Measurements from ENCODE around the gene BAIAP3. TPM values are rescaled to one million over a fixed set of nuclear protein-coding genes. Genes with fewer than 3 reads are reported as not detected.

The BAIAP3 gene
- total and polyA plus RNA-seq, 2 experiments from 2014 or later, result 5.2 to 13.0 TPM

- TF ChIP-seq ZNF462 (CRISPR knock-in tag; IDR thresholded peaks at IDR 0.05) (no peak), STAT1 (IDR thresholded peaks at IDR 0.05; ENCODE audit: unreplicated experiment) (no peak)
Measured at GRCh38 chr16:1290063-1290501, 43.4 kb upstream of the BAIAP3 start (continued).

- no peaks in the 10 kb centered on the region for H3K9me3 Mint-ChIP-seq
- H2AFZ ChIP-seq, result no peak overlapping the region
- H3K4me3 ChIP-seq, result no peak overlapping the region
- H3F3A ChIP-seq (replicated peaks; ENCODE audit: low read depth), result peaks cover 4% of the 10 kb centered on the region; the same call in 1 of the 2 replicates
- no peaks in the 10 kb centered on the region for H4K20me1 ChIP-seq (replicated peaks; ENCODE audit: insufficient read depth)
- H3K9me2 ChIP-seq (ENCODE audit: insufficient read depth), result no peaks in the 10 kb centered on the region
- no peak overlapping the region for H3K27ac Mint-ChIP-seq
- peaks cover 47% of the 10 kb centered on the region for H3K27me3 Mint-ChIP-seq (ENCODE audit: insufficient read depth, low read depth, poor library complexity)
- H3K27me3 ChIP-seq (ENCODE audit: insufficient read depth), result peaks cover 32% of the 10 kb centered on the region
- ATAC-seq, result no peak
- H3K4me1 Mint-ChIP-seq, result peaks cover 40% of the 10 kb centered on the region
- H3K36me3 ChIP-seq (ENCODE audit: insufficient read depth), result no peaks in the 10 kb centered on the region
- H3K4me1 ChIP-seq (ENCODE audit: insufficient read depth), result peaks cover 22% of the 10 kb centered on the region
- no peak overlapping the region for H3K4me2 ChIP-seq
- no peaks in the 10 kb centered on the region for H3K79me2 ChIP-seq (replicated peaks; ENCODE audit: insufficient read depth)
- H3K27ac ChIP-seq (ENCODE audit: low read depth), result no peak overlapping the region
- H3K36me3 Mint-ChIP-seq (ENCODE audit: low read depth), result no peaks in the 10 kb centered on the region
- no peak for DNase-seq (ENCODE audit: low spot score)
- H3K4me3 Mint-ChIP-seq, result no peak overlapping the region
- TF ChIP-seq EZH2phosphoT487 (IDR thresholded peaks at IDR 0.05; ENCODE audit: unreplicated experiment) (no peak), ZNF331 (CRISPR knock-in tag; IDR thresholded peaks at IDR 0.05; ENCODE audit: low read depth) (no peak), ZNF462 (CRISPR knock-in tag; IDR thresholded peaks at IDR 0.05) (no peak), ETS1 (IDR thresholded peaks at IDR 0.05) (no peak), JUNB (IDR thresholded peaks at IDR 0.05; ENCODE audit: unreplicated experiment) (no peak), STAT1 (IDR thresholded peaks at IDR 0.05; ENCODE audit: unreplicated experiment) (no peak)
Measured at GRCh38 chr16:1290860-1291575, 42.4 kb upstream of the BAIAP3 start.

Data from GM23338 (cell line).